ACHN (cell line): ENCODE data around the gene CNTN5.

ENCODE experiments used
- DNase-seq: peaks from one replicate; pipeline ENCODE4 v3.0.0-alpha.2; 2015
- in situ Hi-C: cut with HindIII; loops from 2 replicates; pipeline ENCODE4 v1.10.0; 2017; ENCODE audit warnings: low sequenced_read_pairs, low pct_ligation_motif_present, low pct_unique_long_range_greater_than_20kb

CNTN5 gene

DNA sequence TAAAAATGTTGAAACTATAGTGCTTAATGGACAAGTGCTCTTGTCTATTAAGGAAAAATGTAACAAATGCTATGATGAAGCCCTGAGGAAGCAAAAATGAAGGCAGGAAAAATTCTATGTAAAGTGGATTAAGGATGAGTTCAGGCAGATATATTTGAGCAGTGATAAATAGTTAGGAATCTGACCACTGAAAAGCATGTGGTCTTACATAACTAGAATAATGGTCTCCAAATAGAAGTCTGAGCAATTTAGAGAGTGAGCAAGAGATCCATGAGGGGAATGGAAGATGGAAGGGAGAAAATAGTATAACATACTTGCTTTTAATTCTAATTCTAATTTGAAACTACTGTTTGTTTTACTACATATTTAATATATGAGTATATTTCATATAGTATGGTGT is 1155.7 kb downstream of the CNTN5 start:
- in situ Hi-C loops, result no loop called here
- no peak for DNase-seq

GRCh38 chr11:100177651-100178050 is 1156.9 kb downstream of the CNTN5 start:
- in situ Hi-C loops, result no loop called here
- DNase-seq, result no peak

DNA sequence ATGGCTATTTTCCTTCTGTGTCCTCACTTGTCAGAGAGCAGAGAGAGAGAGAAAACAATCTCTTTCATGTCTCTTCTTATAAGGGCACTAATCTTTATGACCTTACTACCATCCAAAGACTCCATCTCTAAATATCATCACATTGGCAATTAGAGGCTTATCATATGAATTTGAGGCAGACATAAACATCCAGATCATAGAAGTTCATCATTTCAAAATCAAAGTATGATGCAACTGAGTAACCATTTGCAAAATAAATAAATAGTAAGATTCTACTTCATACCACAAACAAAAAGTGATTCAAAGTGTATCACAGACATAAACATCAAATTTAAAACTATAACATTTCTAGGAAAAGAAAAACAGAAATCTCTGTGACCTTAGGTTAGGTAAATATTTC is 1161.6 kb downstream of the CNTN5 start:
- in situ Hi-C loops, result no loop called here
- no peak for DNase-seq

GRCh38 chr11:100182927-100183326 is 1162.2 kb downstream of the CNTN5 start:
- no peak for DNase-seq
- in situ Hi-C loops, result no loop called here

GRCh38 chr11:100185588-100185987 is 1164.8 kb downstream of the CNTN5 start:
- in situ Hi-C loops, result no loop called here
- DNase-seq, result no peak

DNA sequence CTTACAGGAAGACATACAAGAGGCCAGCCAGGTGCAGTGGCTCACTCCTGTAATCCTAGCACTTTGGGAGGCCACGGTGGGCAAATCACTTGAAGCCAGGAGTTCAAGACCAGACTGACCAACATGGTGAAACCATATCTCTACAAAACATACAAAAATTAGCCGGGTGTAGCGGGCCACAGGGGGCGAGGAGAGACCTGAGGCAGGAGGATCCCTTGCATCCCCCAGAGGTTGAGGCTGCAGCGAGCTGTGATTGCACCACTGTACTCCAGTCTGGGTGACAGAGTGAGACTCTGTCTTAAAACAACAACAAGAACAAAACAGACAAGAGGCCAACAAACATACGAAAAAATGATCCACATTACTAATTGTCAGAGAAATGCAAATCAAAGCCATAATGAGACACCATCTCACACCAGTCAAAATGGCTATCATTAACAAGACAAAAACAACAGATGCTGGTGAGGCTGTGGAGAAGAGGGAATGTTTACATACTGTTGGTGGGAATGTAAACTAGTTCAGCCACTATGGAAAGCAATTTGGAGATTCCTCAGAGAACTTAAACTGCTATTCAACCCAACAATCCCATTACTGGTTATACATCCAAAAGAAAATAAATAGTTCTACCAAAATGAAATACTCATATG is 1167.5 kb downstream of the CNTN5 start:
- in situ Hi-C loops, result no loop called here

GRCh38 chr11:100190395-100190794 is 1169.6 kb downstream of the CNTN5 start:
- DNase-seq, result no peak
- in situ Hi-C loops, result no loop called here

More for the DNA sequence above, 1167.5 kb downstream of the CNTN5 start:
- no peak for DNase-seq

DNA sequence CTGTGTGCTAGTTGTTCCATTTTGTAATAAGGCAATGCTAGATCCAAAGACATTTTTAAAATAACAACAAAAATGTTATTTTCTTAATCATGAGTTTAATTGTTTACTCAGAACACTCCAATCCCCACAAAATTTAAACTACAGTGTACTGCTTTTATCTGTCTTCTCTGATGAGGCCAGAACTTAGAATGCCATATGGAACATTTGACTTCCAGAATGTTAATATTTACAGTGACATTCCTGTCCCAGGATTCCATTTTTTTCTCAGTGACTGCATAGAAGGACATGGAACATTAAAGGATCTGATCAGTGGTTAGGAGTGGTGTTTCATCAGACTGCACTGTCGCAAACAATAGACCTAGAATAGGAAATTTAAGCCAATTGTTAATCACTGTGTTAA is 1171.4 kb downstream of the CNTN5 start:
- DNase-seq, result no peak
- in situ Hi-C loops, result no loop called here

GRCh38 chr11:100203789-100204188 is 1183.0 kb downstream of the CNTN5 start:
- DNase-seq, result no peak
- in situ Hi-C loops, result no loop called here

- in situ Hi-C loops, result no loop called here
- DNase-seq, result no peak
These were observed 1185.2 kb downstream of the CNTN5 start for GRCh38 chr11:100205926-100206325.

- DNase-seq, result no peak
- in situ Hi-C loops, result no loop called here
These were observed 1187.5 kb downstream of the CNTN5 start for GRCh38 chr11:100208207-100208606.

DNA sequence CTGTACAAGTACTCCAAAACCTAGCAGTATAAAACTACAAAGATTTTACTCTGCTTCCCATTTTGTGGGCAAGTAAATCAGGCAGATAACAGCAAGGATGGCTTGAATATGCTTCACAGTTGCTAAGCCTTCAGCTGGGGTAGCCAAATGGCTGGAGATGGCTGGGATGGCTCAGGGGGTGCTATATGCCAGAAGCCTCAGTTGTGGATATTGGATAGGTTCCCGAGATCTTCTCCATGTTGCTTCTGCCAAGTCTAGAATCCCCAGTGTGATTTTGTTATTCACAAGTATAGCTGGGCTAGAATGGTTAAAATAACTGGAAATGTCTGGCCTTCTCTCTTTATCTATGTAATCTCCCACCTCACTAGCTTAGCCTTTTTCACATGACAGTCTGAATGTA is 1194.0 kb downstream of the CNTN5 start:
- in situ Hi-C loops, result no loop called here
- DNase-seq, result no peak

DNA sequence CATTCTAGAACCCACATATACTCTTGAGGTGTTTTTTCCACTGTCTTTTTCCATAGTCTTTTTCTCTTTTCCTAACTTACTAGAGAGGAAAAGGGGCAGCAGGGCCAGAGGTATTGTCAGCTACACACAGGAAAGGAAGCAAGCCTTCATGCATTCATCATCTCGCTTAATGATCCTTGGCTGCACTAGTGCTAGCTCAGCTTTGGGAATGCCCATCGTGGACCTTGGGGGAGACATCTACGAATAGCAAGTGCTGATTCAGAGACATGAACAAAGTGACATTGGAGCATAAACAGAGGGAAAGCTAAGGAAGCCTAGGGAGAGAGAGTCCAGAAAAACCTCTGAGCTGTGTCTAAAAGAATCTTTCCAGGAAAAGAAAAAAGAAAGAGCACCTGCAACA is 1200.1 kb downstream of the CNTN5 start:
- no peak for DNase-seq
- in situ Hi-C loops, result no loop called here

DNA sequence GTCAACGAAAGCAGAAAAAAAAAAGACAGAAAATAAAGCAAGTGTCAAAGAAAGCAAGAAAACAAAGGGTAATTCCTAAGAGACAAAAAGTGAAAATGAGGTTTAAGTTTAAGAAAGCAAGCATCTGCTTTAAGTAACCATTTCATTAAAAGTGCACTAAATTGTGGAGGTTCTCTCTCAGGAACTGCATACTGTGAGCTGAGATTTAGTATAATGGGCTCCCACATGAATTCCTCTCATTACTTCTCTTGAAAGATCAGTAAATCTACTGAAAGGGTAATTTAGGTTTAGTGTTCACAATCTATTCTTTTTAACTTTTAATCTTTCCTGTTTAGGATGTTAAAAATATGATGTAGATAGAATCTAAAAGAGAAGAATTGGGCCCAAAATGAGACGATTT is 1201.0 kb downstream of the CNTN5 start:
- no peak for DNase-seq
- in situ Hi-C loops, result no loop called here

DNA sequence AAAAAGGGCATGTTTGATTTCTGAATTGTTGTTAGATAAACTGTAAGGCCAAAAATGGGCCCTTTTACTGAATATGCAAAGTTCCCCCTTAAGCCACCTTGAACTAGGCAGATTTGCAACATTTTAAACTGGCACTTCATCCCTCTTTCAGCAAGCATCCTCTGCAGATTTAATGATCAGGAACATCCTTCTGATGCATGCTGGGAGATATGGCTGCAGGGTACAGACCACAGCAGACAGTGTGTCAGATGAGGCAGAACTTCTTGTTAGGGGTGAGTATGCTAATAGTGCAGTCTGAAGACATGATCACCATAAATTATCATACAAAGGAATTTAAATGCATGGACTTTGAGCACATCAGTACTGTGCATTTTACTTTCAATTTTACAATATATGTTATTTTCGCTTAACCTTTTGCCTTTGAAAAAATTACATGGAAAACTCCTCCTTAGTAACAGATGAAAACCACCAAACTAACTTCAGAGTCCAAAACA is 1203.8 kb downstream of the CNTN5 start:
- no peak for DNase-seq
- in situ Hi-C loops, result no loop called here

GRCh38 chr11:100229086-100229485 is 1208.3 kb downstream of the CNTN5 start:
- in situ Hi-C loops, result no loop called here

GRCh38 chr11:100232006-100232405 is 1211.3 kb downstream of the CNTN5 start:
- in situ Hi-C loops, result no loop called here
- DNase-seq, result peak; percentile 65

More at GRCh38 chr11:100229086-100229485, 1208.3 kb downstream of the CNTN5 start:
- DNase-seq, result no peak

- DNase-seq, result no peak
- in situ Hi-C loops, result no loop called here
These were observed 1214.3 kb downstream of the CNTN5 start for GRCh38 chr11:100235085-100235484.

DNA sequence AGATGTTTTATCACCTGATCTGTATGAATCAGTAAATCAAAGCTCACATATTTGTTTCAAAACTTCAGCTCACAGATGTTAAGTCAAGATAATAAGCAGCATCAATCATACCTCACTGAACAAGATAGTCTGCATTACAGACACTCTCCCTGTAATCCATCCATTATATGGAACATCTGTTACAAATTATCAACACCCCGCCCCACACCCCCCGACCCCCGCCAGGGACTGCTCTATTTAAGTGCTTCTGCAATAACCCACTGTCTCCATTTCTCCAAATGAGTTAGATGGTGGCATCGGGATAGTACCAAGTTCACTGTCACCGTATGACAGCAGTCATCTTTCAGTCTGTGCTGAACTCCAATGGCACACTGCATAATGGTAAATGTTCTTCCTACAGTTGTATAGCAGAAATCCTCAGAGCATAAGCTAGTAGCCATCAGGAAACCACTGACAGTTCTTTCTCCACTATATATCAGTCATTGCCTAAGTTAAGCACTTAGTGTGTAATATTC is 1219.3 kb downstream of the CNTN5 start:
- in situ Hi-C loops, result no loop called here
- DNase-seq, result no peak

- in situ Hi-C loops, result no loop called here
These were observed 1227.0 kb downstream of the CNTN5 start for GRCh38 chr11:100247704-100248103.

More at GRCh38 chr11:100247704-100248103, 1227.0 kb downstream of the CNTN5 start:
- DNase-seq, result no peak
